Activated CD4-positive, alpha-beta T cell treated with anti-CD3 and anti-CD28 coated beads, Interleukin-2, amount 10 ng/mL, durations not matched to agents 24 days and 14 days (primary cell): ENCODE data around the gene TMX4. TPM values are rescaled to one million over a fixed set of nuclear protein-coding genes. Genes with fewer than 3 reads are reported as not detected.
"Not testable (repeated sequence)": the region's sequence is repeated elsewhere in the genome, so short reads cannot be mapped to it uniquely, and the experiment has no call there.

Source experiments
- DNase-seq: peaks from one replicate; pipeline ENCODE4 v3.0.0; 2022
- H3K27ac Mint-ChIP-seq: one replicate; pipeline ENCODE4 v1.8.0; 2022; ENCODE audit warnings: mild to moderate bottlenecking, mixed read lengths
- H3K27me3 Mint-ChIP-seq: one replicate; pipeline ENCODE4 v1.8.0; 2022; ENCODE audit warnings: mixed read lengths
- H3K36me3 Mint-ChIP-seq: one replicate; pipeline ENCODE4 v1.8.0; 2022; ENCODE audit warnings: low read depth, mild to moderate bottlenecking, mixed read lengths
- H3K4me1 Mint-ChIP-seq: one replicate; pipeline ENCODE4 v1.8.0; 2021; ENCODE audit warnings: mixed read lengths
- H3K4me3 Mint-ChIP-seq: one replicate; pipeline ENCODE4 v1.8.0; 2022; ENCODE audit warnings: mild to moderate bottlenecking, moderate library complexity, mixed read lengths
- H3K9me3 Mint-ChIP-seq: one replicate; pipeline ENCODE4 v1.8.0; 2021; ENCODE audit warnings: mixed read lengths
- intact Hi-C: fragments of 100-400 bp; cut with micrococcal nuclease; formaldehyde crosslinking; loops from one replicate; pipeline ENCODE4 v1.15.1; 2023
- total RNA-seq: library from RNA; stranded (reverse); gene quantifications from 2 replicates; pipeline ENCODE4 v1.2.3, GENCODE V29; 2022

TMX4 gene
- total RNA-seq, 1 donor from 2014 or later, result 27.2 TPM

GRCh38 chr20:8039042-8039441, 19.5 kb upstream of the TMX4 start:
- H3K27me3 Mint-ChIP-seq, result peaks cover 22% of the 10 kb centered on the region
- DNase-seq, result no peak
- H3K4me1 Mint-ChIP-seq, result peaks cover 2% of the 10 kb centered on the region
- H3K36me3 Mint-ChIP-seq, result no peaks in the 10 kb centered on the region
- intact Hi-C loops, result no loop called here
- H3K27ac Mint-ChIP-seq, result no peak overlapping the region
- H3K4me3 Mint-ChIP-seq, result no peak overlapping the region
- no peaks in the 10 kb centered on the region for H3K9me3 Mint-ChIP-seq

- no peaks in the 10 kb centered on the region for H3K36me3 Mint-ChIP-seq
- peaks cover 17% of the 10 kb centered on the region for H3K27me3 Mint-ChIP-seq
- H3K4me1 Mint-ChIP-seq, result no peaks in the 10 kb centered on the region
Observed at GRCh38 chr20:8036771-8037170, 17.2 kb upstream of the TMX4 start.

DNA sequence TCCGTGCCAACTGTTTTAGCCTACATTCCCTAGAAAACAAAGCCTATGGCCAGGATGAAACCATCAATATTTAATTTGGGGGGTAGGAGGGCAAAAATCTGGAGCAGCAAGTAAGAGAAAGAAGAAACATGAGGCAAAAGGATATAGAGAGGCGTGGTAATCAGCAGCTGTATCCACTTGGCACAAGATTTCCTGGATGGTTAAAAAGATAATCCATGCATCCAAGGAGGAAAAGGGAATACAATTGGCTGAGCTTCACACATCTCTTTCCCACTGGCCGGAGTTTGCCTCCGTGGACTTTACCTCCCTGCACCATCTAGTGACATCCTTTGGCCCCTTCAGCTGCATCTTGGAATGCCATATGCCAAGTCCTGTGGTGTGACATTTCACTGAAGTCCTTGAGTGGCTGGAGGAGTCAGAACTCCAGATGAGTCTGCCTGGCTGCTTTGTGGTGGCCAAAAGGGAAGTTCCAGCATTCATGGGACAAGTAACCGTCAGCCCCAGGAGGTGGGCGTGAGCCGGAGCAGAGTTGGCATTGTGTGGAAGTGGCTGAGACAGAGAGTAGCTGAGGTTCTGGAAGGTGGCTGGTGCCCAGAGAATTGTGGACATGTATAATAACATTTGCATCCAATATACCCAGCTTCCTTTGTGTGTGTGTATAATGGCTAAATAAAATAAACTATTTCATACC, 13.7 kb upstream of the TMX4 start:
- no peaks in the 10 kb centered on the region for H3K36me3 Mint-ChIP-seq

More at GRCh38 chr20:8036771-8037170, 17.2 kb upstream of the TMX4 start:
- Mint-ChIP-seq H3K27ac (no peak overlapping the region), H3K4me3 (no peak overlapping the region), H3K9me3 (no peaks in the 10 kb centered on the region)
- intact Hi-C loops, result no loop called here
- DNase-seq, result no peak

GRCh38 chr20:8032499-8032898, 12.9 kb upstream of the TMX4 start:
- Mint-ChIP-seq H3K9me3 (no peaks in the 10 kb centered on the region), H3K36me3 (no peaks in the 10 kb centered on the region), H3K4me3 (no peak overlapping the region), H3K4me1 (no peaks in the 10 kb centered on the region), H3K27ac (no peak overlapping the region), H3K27me3 (peaks cover 13% of the 10 kb centered on the region)
- intact Hi-C loops, result no loop called here
- no peak for DNase-seq

More for the DNA sequence above, 13.7 kb upstream of the TMX4 start:
- H3K4me3 Mint-ChIP-seq, result no peak overlapping the region
- no peak for DNase-seq
- no peak overlapping the region for H3K27ac Mint-ChIP-seq
- intact Hi-C loops, result no loop called here
- peaks cover 12% of the 10 kb centered on the region for H3K27me3 Mint-ChIP-seq
- H3K4me1 Mint-ChIP-seq, result no peaks in the 10 kb centered on the region
- no peaks in the 10 kb centered on the region for H3K9me3 Mint-ChIP-seq

DNA sequence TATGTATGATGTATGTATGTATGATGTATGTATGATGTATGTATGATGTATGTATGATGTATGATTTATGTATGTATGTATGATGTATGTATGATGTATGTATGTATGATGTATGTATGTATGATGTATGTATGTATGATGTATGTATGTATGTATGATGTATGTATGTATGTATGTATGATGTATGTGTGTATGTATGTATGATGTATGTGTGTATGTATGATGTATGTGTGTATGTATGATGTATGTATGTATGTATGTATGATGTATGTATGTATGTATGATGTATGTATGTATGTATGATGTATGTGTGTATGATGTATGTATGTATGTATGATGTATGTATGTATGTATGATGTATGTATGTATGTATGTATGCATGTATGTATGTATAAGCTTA, 12.0 kb upstream of the TMX4 start:
- H3K4me1 Mint-ChIP-seq, H3K4me3 Mint-ChIP-seq, H3K36me3 Mint-ChIP-seq, H3K27ac Mint-ChIP-seq, H3K9me3 Mint-ChIP-seq, DNase-seq, intact Hi-C loops: not testable (repeated sequence)
- H3K27me3 Mint-ChIP-seq, result peaks cover 16% of the 10 kb centered on the region

GRCh38 chr20:8021541-8022269, 2.1 kb upstream of the TMX4 start:
- peaks cover 16% of the 10 kb centered on the region for H3K4me1 Mint-ChIP-seq
- DNase-seq, result no peak
- no peak overlapping the region for H3K27ac Mint-ChIP-seq
- no peaks in the 10 kb centered on the region for H3K9me3 Mint-ChIP-seq
- peaks cover 16% of the 10 kb centered on the region for H3K27me3 Mint-ChIP-seq
- H3K4me3 Mint-ChIP-seq, result no peak overlapping the region
- intact Hi-C loops, result no loop called here
- no peaks in the 10 kb centered on the region for H3K36me3 Mint-ChIP-seq

DNA sequence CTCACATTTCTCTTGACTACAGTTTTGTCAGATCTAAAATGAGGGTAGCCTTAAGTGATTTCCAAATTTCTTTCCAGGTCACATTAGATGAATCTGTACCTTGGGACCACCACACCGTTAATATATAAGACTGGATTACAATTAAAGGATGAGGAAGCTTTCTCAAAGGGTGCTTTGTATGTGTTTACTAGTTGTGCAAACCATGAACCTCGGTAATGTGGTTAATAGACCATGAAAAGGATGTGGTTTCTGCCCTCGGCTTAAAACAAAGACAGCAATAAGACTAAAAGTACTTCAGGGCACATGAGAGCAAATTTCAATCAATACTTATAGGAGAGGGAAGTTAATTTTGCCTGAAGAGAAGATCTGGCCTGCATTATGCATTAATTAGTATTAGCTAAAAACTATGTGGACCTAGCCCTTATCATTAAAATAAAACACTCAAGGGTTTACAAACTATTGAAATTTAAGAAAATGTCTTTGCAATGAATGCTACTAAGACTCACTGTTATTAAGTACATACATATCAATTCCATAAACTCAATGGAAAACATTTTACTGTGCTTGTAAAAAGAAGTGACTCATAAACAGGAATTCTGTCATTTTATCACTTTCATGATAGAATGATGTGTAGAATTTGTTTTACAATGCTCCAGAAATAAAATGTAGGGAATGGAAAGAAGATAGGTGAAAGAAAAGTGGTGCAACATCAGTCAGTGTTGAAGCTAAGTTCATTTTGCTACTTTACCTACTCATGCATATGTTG, 936 bp upstream of the TMX4 start:
- H3K9me3 Mint-ChIP-seq, result no peaks in the 10 kb centered on the region
- no peak overlapping the region for H3K4me3 Mint-ChIP-seq
- peak; percentile 81 for DNase-seq
- H3K27ac Mint-ChIP-seq, result no peak overlapping the region
- H3K4me1 Mint-ChIP-seq, result peaks cover 21% of the 10 kb centered on the region
- no peaks in the 10 kb centered on the region for H3K36me3 Mint-ChIP-seq
- peaks cover 11% of the 10 kb centered on the region for H3K27me3 Mint-ChIP-seq
- intact Hi-C loops, result no loop called here

GRCh38 chr20:8019998-8020247, 362 bp upstream of the TMX4 start:
- DNase-seq, result no peak
- no peak overlapping the region for H3K27ac Mint-ChIP-seq
- no peaks in the 10 kb centered on the region for H3K9me3 Mint-ChIP-seq
- H3K27me3 Mint-ChIP-seq, result peaks cover 5% of the 10 kb centered on the region
- H3K4me1 Mint-ChIP-seq, result peaks cover 24% of the 10 kb centered on the region
- intact Hi-C loops, result loop anchor here (2.0 to 5.0 kb wide), 2 partner anchors 23 to 83 kb away; no protein-coding TSS in a partner anchor
- no peak overlapping the region for H3K4me3 Mint-ChIP-seq
- peaks cover 1% of the 10 kb centered on the region for H3K36me3 Mint-ChIP-seq

DNA sequence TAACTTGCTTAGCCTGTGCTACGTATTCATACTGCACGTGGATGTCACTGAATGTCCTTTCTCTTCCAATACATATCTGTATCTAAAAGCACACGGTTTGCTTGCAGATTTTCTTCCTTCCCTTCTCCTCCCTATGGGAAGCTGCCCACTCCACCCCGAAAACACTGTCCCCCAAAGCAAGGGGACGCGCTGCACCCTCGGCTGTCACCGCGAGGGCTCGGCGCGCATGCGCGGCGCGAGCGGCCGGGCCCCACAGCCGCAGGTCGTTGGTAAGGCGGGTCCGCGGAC, 659 bp downstream of the TMX4 start:
- H3K27me3 Mint-ChIP-seq, result peaks cover under 1% of the 10 kb centered on the region
- peaks cover 4% of the 10 kb centered on the region for H3K36me3 Mint-ChIP-seq
- peak overlapping the region; percentile 89 for H3K27ac Mint-ChIP-seq
- no peaks in the 10 kb centered on the region for H3K9me3 Mint-ChIP-seq
- peak overlapping the region; percentile 92 for H3K4me3 Mint-ChIP-seq
- peak; percentile 92 for DNase-seq
- intact Hi-C loops, result loop anchor here (2.0 to 5.0 kb wide), 2 partner anchors 22 to 82 kb away; no protein-coding TSS in a partner anchor
- H3K4me1 Mint-ChIP-seq, result peaks cover 27% of the 10 kb centered on the region

DNA sequence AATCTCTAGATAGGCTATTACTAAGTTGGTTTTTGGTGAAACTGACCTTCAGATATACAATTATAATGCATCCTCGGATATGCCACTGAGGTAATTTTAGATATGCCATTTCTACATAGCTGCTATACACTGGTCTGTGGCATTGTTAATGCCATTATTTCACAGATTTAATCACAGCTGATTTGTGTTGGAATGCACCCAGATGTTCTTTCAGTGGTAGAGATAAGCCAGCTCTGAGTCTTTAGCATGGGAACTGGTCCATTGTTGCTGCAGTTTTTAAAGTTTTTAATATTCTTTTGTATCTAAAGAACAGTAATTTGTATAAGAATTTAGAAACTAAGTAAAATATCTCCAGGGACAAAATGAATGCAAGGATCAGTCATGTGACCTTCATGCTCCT, 6.8 kb downstream of the TMX4 start:
- Mint-ChIP-seq H3K27me3 (no peaks in the 10 kb centered on the region), H3K9me3 (no peaks in the 10 kb centered on the region), H3K4me3 (no peak overlapping the region), H3K27ac (no peak overlapping the region), H3K4me1 (peaks cover 21% of the 10 kb centered on the region), H3K36me3 (peaks cover 8% of the 10 kb centered on the region)
- intact Hi-C loops, result no loop called here
- no peak for DNase-seq

DNA sequence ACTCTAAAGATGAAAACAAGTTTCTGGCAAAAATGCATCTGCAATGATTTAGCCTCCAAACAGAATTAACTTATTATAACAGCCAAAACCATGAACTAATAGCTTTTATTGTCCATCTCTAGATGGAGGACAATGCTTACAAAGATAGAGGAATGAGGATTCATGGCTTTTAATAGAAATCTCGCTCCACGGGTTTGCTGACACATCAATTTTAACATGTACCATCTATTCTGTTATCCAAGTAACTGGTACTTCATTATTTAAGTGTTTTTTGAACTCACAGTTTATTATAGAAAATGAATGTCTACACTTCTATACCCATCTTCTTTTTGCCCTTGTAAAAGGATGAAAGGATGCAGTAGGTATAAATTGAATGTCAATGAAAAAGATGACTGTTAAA, 10.8 kb downstream of the TMX4 start:
- Mint-ChIP-seq H3K27ac (no peak overlapping the region), H3K4me1 (peaks cover 4% of the 10 kb centered on the region), H3K4me3 (no peak overlapping the region), H3K36me3 (peaks cover 10% of the 10 kb centered on the region), H3K9me3 (no peaks in the 10 kb centered on the region), H3K27me3 (no peaks in the 10 kb centered on the region)
- intact Hi-C loops, result no loop called here
- no peak for DNase-seq

DNA sequence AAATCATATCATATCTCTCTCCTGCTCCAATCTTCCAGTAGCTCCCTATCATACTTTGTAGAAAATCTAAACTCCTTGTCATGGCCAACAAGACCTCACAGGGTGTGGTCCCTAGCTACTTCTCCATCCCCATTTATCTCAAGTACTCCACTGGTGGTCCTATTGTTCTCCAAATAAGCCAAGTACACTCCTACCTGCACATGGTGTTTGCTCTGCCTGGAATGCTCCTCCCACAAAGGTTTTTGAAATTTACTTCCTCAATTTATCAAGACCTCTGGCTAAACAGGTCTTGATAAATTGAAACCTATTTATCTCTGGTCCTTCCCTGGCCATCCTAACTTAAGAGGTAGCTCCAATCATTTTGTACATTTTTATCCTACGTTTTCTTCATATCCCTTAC, 12.1 kb downstream of the TMX4 start:
- DNase-seq, result no peak
- Mint-ChIP-seq H3K27ac (no peak overlapping the region), H3K9me3 (no peaks in the 10 kb centered on the region), H3K36me3 (peaks cover 10% of the 10 kb centered on the region), H3K4me3 (no peak overlapping the region), H3K4me1 (peaks cover 3% of the 10 kb centered on the region), H3K27me3 (no peaks in the 10 kb centered on the region)
- intact Hi-C loops, result no loop called here

DNA sequence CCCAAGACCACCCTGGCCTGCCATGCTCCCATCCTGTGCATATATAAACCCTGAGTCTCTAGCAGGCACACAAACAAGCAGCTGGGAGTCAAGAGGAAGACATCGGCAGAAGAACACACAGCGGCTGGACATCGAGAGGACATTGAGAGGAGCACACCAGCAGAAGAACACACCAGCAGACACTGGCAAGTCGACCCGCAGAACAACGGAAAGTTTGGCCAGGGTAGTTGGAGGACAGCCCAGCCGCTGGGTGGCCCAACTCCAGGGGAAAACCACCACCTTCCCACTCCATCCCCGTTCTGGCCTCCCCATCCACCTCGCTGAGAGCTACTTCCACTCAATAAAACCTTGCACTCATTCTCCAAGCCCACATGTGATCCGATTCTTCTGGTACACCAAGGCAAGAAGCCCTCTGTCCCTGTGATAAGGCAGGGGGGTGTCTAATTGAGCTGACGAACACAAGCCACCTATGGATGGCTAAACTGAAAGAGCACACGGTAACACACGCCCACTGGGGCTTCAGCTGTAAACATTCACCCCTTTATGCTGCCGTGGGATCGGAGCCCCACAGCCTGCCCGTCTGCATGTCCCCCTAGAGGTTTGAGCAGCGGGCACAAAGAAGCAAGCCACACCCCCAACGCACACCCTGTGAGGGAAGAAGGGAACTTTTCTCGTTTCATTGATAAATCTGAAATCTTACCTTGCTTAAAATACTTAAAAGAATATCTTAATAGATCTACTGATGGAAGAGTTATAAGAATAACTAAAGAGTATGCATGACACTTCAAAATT, 13.8 kb downstream of the TMX4 start:
- intact Hi-C loops, result no loop called here
- H3K4me1 Mint-ChIP-seq, result no peaks in the 10 kb centered on the region
- H3K9me3 Mint-ChIP-seq, result no peaks in the 10 kb centered on the region
- no peak overlapping the region for H3K4me3 Mint-ChIP-seq
- H3K36me3 Mint-ChIP-seq, result peaks cover 16% of the 10 kb centered on the region
- DNase-seq, result no peak
- H3K27me3 Mint-ChIP-seq, result no peaks in the 10 kb centered on the region
- H3K27ac Mint-ChIP-seq, result no peak overlapping the region

GRCh38 chr20:8005033-8005432, 14.5 kb downstream of the TMX4 start:
- Mint-ChIP-seq H3K27ac (no peak overlapping the region), H3K4me1 (no peaks in the 10 kb centered on the region), H3K9me3 (no peaks in the 10 kb centered on the region), H3K4me3 (no peak overlapping the region), H3K36me3 (peaks cover 23% of the 10 kb centered on the region), H3K27me3 (no peaks in the 10 kb centered on the region)
- intact Hi-C loops, result no loop called here
- no peak for DNase-seq
